H1 (cell line): ENCODE measurements around the gene COQ9. TPM values are rescaled to one million over a fixed set of nuclear protein-coding genes. Genes with fewer than 3 reads are reported as not detected.

ENCODE experiments used
- CTCF ChIA-PET: fragments of 300-600 bp; sonication (Branson Sonifier 250); formaldehyde crosslinking; loops from one replicate; lab custom pipeline; 2021; ENCODE audit not compliant: partially characterized antibody; lab: Charles Lee
- POLR2A ChIA-PET: fragments of 300-600 bp; sonication (Branson Sonifier 250); formaldehyde crosslinking; loops from one replicate; lab custom pipeline; 2021; ENCODE audit warnings: inconsistent platforms; ENCODE audit not compliant: partially characterized antibody; lab: Charles Lee
- DNase-seq, 2 experiments: peaks; one replicate each; pipeline versions ENCODE4 v3.0.0 to v3.0.0-alpha.2; 2010 to 2022; ENCODE audit warnings: low spot score in 2 of 2, low read depth in 1 of 2, mixed read lengths in 1 of 2
- FAIRE-seq: peaks from 2 replicates; lab custom pipeline; 2011; peaks lifted over from hg19 to GRCh38; lab: Jason Lieb, UNC
- H2AFZ ChIP-seq: 2 replicates; pipeline ENCODE4 v1.8.1; 2012; ENCODE audit warnings: low read length, inconsistent platforms
- H2AK5ac ChIP-seq: 2 replicates; pipeline ENCODE4 v1.6.1; 2013; ENCODE audit warnings: low read depth, low read length
- H2BK120ac ChIP-seq: replicated peaks from 2 replicates; pipeline ENCODE3; 2013; ENCODE audit warnings: low read depth, low read length, inconsistent platforms
- H2BK12ac ChIP-seq: 2 replicates; pipeline ENCODE4 v1.6.1; 2013; ENCODE audit warnings: low read depth, low read length
- H2BK15ac ChIP-seq: 2 replicates; pipeline ENCODE4 v1.6.1; 2013; ENCODE audit warnings: low read length
- H2BK20ac ChIP-seq: 2 replicates; pipeline ENCODE4 v1.6.1; 2013; ENCODE audit warnings: low read length
- H2BK5ac ChIP-seq: 2 replicates; pipeline ENCODE4 v1.6.1; 2013; ENCODE audit warnings: low read depth, low read length
- H3K14ac ChIP-seq: 2 replicates; pipeline ENCODE4 v1.6.1; 2013; ENCODE audit warnings: inconsistent platforms; ENCODE audit not compliant: insufficient read length
- H3K18ac ChIP-seq: 2 replicates; pipeline ENCODE4 v1.6.1; 2013; ENCODE audit warnings: low read length; ENCODE audit errors: extremely low read depth
- H3K23ac ChIP-seq: 2 replicates; pipeline ENCODE4 v1.6.1; 2013; ENCODE audit warnings: inconsistent platforms; ENCODE audit not compliant: insufficient read length
- H3K23me2 ChIP-seq: 2 replicates; pipeline ENCODE4 v1.6.1; 2013; ENCODE audit warnings: low read depth, low read length
- H3K27ac ChIP-seq: 2 replicates; pipeline ENCODE4 v1.6.1; 2011; ENCODE audit warnings: low read depth, low read length, inconsistent platforms
- H3K27me3 ChIP-seq, 4 experiments: replicated peaks in 1 of 4; 1 replicate in 1 of 4; 2 replicates in 3 of 4; pipeline versions ENCODE4 v1.6.1 to v1.8.1; 2011 to 2013; ENCODE audit warnings: low read length in 3 of 4, mild to moderate bottlenecking in 3 of 4, inconsistent platforms in 2 of 4, mixed read lengths in 2 of 4, moderate library complexity in 1 of 4; ENCODE audit not compliant: control insufficient read depth in 3 of 4, insufficient read depth in 3 of 4; ENCODE audit errors: extremely low read depth in 1 of 4
- H3K36me3 ChIP-seq, 4 experiments: 2 replicates each; pipeline versions ENCODE4 v1.6.1 to v1.8.1; 2011 to 2013; ENCODE audit warnings: mild to moderate bottlenecking in 4 of 4, low read length in 3 of 4, moderate library complexity in 2 of 4, control low read depth in 1 of 4, inconsistent platforms in 1 of 4; ENCODE audit not compliant: insufficient read depth in 4 of 4, control insufficient read depth in 2 of 4
- H3K4ac ChIP-seq: replicated peaks from 2 replicates; pipeline ENCODE3; 2013; ENCODE audit warnings: low read length, low read depth, mixed read lengths, inconsistent platforms; ENCODE audit not compliant: insufficient read length
- H3K4me1 ChIP-seq, 4 experiments: replicated peaks in 1 of 4; 1 replicate in 1 of 4; 2 replicates in 3 of 4; pipeline versions ENCODE4 v1.6.1 to v1.8.1; 2011 to 2013; ENCODE audit warnings: low read length in 3 of 4, inconsistent platforms in 2 of 4, mixed read lengths in 1 of 4; ENCODE audit not compliant: insufficient read depth in 4 of 4, control insufficient read depth in 3 of 4
- H3K4me2 ChIP-seq, 2 experiments: 2 replicates each; pipeline versions ENCODE4 v1.6.1 to v1.8.1; 2011 to 2013; ENCODE audit warnings: low read depth in 2 of 2, low read length in 2 of 2, control low read depth in 1 of 2, inconsistent platforms in 1 of 2, mild to moderate bottlenecking in 1 of 2; ENCODE audit not compliant: insufficient read depth in 1 of 2
- H3K4me3 ChIP-seq, 4 experiments: fragments of 200-600, 300-600 bp in 1 of 4; sonication (generic), shearing (Covaris generic), sonication (Bioruptor Twin) in 1 of 4; 2 replicates each; pipeline versions ENCODE4 v1.5.1 to v1.8.1; 2011 to 2016; ENCODE audit warnings: low read length in 4 of 4, low read depth in 3 of 4, control low read depth in 2 of 4, inconsistent platforms in 2 of 4, mild to moderate bottlenecking in 2 of 4, mixed read lengths in 1 of 4, moderate library complexity in 1 of 4; ENCODE audit not compliant: insufficient read depth in 2 of 4; ENCODE audit errors: extremely low read depth in 1 of 4
- H3K56ac ChIP-seq: replicated peaks from 2 replicates; pipeline ENCODE3; 2013; ENCODE audit warnings: low read depth, mild to moderate bottlenecking, mixed read lengths, low read length, inconsistent platforms; ENCODE audit not compliant: insufficient read length
- H3K79me1 ChIP-seq: 2 replicates; pipeline ENCODE4 v1.6.1; 2013; ENCODE audit warnings: low read depth, low read length, control low read depth
- H3K79me2 ChIP-seq, 2 experiments: 2 replicates each; pipeline versions ENCODE4 v1.6.1 to v1.8.1; 2012 to 2013; ENCODE audit warnings: low read length in 2 of 2, mild to moderate bottlenecking in 2 of 2, inconsistent platforms in 1 of 2; ENCODE audit not compliant: insufficient read depth in 2 of 2, control insufficient read depth in 1 of 2
- H3K9ac ChIP-seq, 4 experiments: replicated peaks in 1 of 4; 1 replicate in 1 of 4; 2 replicates in 3 of 4; pipeline versions ENCODE4 v1.6.1 to v1.8.1; 2011 to 2013; ENCODE audit warnings: low read depth in 3 of 4, low read length in 3 of 4, control low read depth in 2 of 4, mild to moderate bottlenecking in 2 of 4, moderate library complexity in 2 of 4, inconsistent platforms in 1 of 4; ENCODE audit errors: extremely low read depth in 1 of 4
- H3K9me3 ChIP-seq, 2 experiments: 2 replicates each; pipeline versions ENCODE4 v1.6.1 to v1.8.1; 2012 to 2013; ENCODE audit warnings: mild to moderate bottlenecking in 2 of 2, moderate library complexity in 2 of 2, control low read depth in 1 of 2, inconsistent platforms in 1 of 2, low read depth in 1 of 2, low read length in 1 of 2, mixed read lengths in 1 of 2; ENCODE audit not compliant: insufficient read depth in 2 of 2
- H4K20me1 ChIP-seq, 2 experiments: replicated peaks in 1 of 2; 2 replicates each; pipeline versions ENCODE3 to v1.8.1; 2011 to 2013; ENCODE audit warnings: inconsistent platforms in 2 of 2, low read length in 2 of 2, mild to moderate bottlenecking in 1 of 2; ENCODE audit not compliant: insufficient read depth in 2 of 2, control insufficient read depth in 1 of 2
- H4K5ac ChIP-seq: 2 replicates; pipeline ENCODE4 v1.6.1; 2013; ENCODE audit warnings: low read length, low read depth, mixed read lengths, inconsistent platforms; ENCODE audit not compliant: insufficient read length
- H4K8ac ChIP-seq: 2 replicates; pipeline ENCODE4 v1.8.0; 2013; ENCODE audit warnings: mild to moderate bottlenecking, moderate library complexity, low read length, inconsistent platforms; ENCODE audit not compliant: insufficient read depth; ENCODE audit errors: extremely low read depth
- H4K91ac ChIP-seq: replicated peaks from 2 replicates; pipeline ENCODE3; 2013; ENCODE audit warnings: low read length, mixed read lengths, inconsistent platforms; ENCODE audit not compliant: insufficient read length
- BCL11A ChIP-seq, 2 experiments: IDR thresholded peaks; one replicate each; pipeline ENCODE4 v1.6.1; 2011; ENCODE audit warnings: low read depth in 2 of 2, low read length in 2 of 2, mild to moderate bottlenecking in 2 of 2
- BRCA1 ChIP-seq: IDR thresholded peaks from 2 replicates; pipeline ENCODE4 v1.6.1; 2012; ENCODE audit warnings: low read depth, low read length, improper control_type of control experiment
- CHD2 ChIP-seq: IDR thresholded peaks from 2 replicates; pipeline ENCODE4 v1.6.1; 2012; ENCODE audit warnings: low read length, improper control_type of control experiment
- CREB1 ChIP-seq: IDR thresholded peaks from 2 replicates; pipeline ENCODE4 v1.6.1; 2012; ENCODE audit warnings: inconsistent platforms
- EGR1 ChIP-seq: IDR thresholded peaks from 2 replicates; pipeline ENCODE4 v1.6.1; 2011; ENCODE audit warnings: low read depth, low read length, borderline replicate concordance
- GTF2F1 ChIP-seq: IDR thresholded peaks from 2 replicates; pipeline ENCODE4 v1.6.1; 2012; ENCODE audit warnings: low read depth, low read length, improper control_type of control experiment, borderline replicate concordance
- KDM4A ChIP-seq: IDR thresholded peaks from one replicate; pipeline ENCODE4 v1.7.1; 2012; ENCODE audit warnings: low read depth, mild to moderate bottlenecking, moderate library complexity, low read length, inconsistent platforms; ENCODE audit not compliant: severe bottlenecking
- PHF8 ChIP-seq: fragments of 200-600 bp; sonication (generic); conservative IDR thresholded peaks from 2 replicates; pipeline ENCODE4 v1.7.1; 2012; ENCODE audit warnings: low read depth, mild to moderate bottlenecking, inconsistent platforms, low read length, moderate library complexity
- TEAD4 ChIP-seq: IDR thresholded peaks from 2 replicates; pipeline ENCODE4 v1.6.1; 2012; ENCODE audit warnings: low read depth, low read length, inconsistent platforms, mixed read lengths
- WGBS, 2 experiments: shearing (Covaris generic) in 1 of 2; methylation state at CpG; one replicate each; pipeline versions ENCODE4 v1.1.6 to v1.1.7; 2013 to 2015; ENCODE audit warnings: low lambda C conversion rate in 2 of 2, mixed read lengths in 2 of 2, inconsistent platforms in 1 of 2, low coverage in 1 of 2, missing lambda C conversion rate in 1 of 2; ENCODE audit not compliant: insufficient replicate concordance in 2 of 2, insufficient coverage in 1 of 2, insufficient read length in 1 of 2; ENCODE audit errors: extremely low coverage in 1 of 2, missing lambda C conversion rate in 1 of 2; 5-methylcytosine and 5-hydroxymethylcytosine counted together
- polyA plus RNA-seq, 7 experiments: library from polyadenylated mRNA; depleted of rRNA in 3 of 7; stranded (reverse) in 5 of 7; unstranded in 2 of 7; fragments of >200 nt in 5 of 7; fragments of 200-250 nt in 2 of 7; gene quantifications; 1 replicate in 5 of 7; 2 replicates in 1 of 7; 4 replicates in 1 of 7; pipeline versions ENCODE4 v1.2.1 to v1.2.3, GENCODE V29; 2011 to 2013; ENCODE audit warnings: missing spikeins in 2 of 7, mixed read lengths in 2 of 7
- total RNA-seq: library from RNA; stranded (reverse); fragmentation: NEBNext Ultra II Directional; extraction: Animal tissue kit (Norgen Biotek cat#: 25700); gene quantifications from 2 replicates; pipeline ENCODE4 v1.2.1, GENCODE V29; 2021

COQ9 gene
- total and polyA plus RNA-seq, 2 of the 8 experiments (the other 6 are each of a cell fraction or from before 2014, with no cell fraction given), result 33.3 to 60.3 TPM

GRCh38 chr16:57432505-57432904 is 14.8 kb upstream of the COQ9 start:
- H2BK5ac ChIP-seq, result no peak overlapping the region
- no peak overlapping the region for H3K56ac ChIP-seq
- H4K91ac ChIP-seq, result no peak overlapping the region
- H2BK120ac ChIP-seq, result no peak overlapping the region
- H2AK5ac ChIP-seq, result no peak overlapping the region
- H4K20me1 ChIP-seq, result no peaks in the 10 kb centered on the region
- no peak overlapping the region for H3K14ac ChIP-seq
- H4K5ac ChIP-seq, result no peak overlapping the region
- no peaks in the 10 kb centered on the region for H3K79me1 ChIP-seq
- no peak overlapping the region for H3K23ac ChIP-seq
- H3K23me2 ChIP-seq, result no peaks in the 10 kb centered on the region
- no peak overlapping the region for H2BK20ac ChIP-seq
- no peak overlapping the region for H3K4me3 ChIP-seq
- H3K27me3 ChIP-seq, result no peaks in the 10 kb centered on the region
- ChIA-PET POLR2A (interaction anchor here (1.1 to 1.6 kb wide), 3 partner anchors 10 to 96 kb away, joined by 4 to 6 read pairs (median 4); partner anchors contain the start of genes CIAPIN1 and COQ9), CTCF (interaction anchor here (1.0 to 4.4 kb wide), 4 partner anchors 10 to 109 kb away, joined by 3 to 34 read pairs (median 5); no protein-coding TSS in a partner anchor)
- TF ChIP-seq PHF8 (no peak), CREB1 (no peak), EGR1 (no peak), BRCA1 (no peak), TEAD4 (no peak), CHD2 (no peak), KDM4A (no peak), BCL11A (IDR thresholded peaks at IDR 0.05; ENCODE audit: low read depth in 2 of 2, low read length in 2 of 2) (no peak), GTF2F1 (no peak)
- no peak overlapping the region for H3K9ac ChIP-seq
- no peak overlapping the region for H3K18ac ChIP-seq
- WGBS, 2 experiments, result 94% methylated on average over 2 of the region's 2 CpGs; no CpG with 5 or more reads in 1 of the 2 experiments
- no peak overlapping the region for H2BK15ac ChIP-seq
- no peak overlapping the region for H2BK12ac ChIP-seq
- no peak for FAIRE-seq
- no peak overlapping the region for H3K4ac ChIP-seq
- no peak overlapping the region for H3K27ac ChIP-seq
- H3K9me3 ChIP-seq, result no peaks in the 10 kb centered on the region
- peaks cover 20 to 63% (median 55%) of the 10 kb centered on the region in 4 experiments; a peak in 7 of 8 replicates for H3K36me3 ChIP-seq
- H3K79me2 ChIP-seq, result no peaks in the 10 kb centered on the region
- H4K8ac ChIP-seq, result no peak overlapping the region
- no peaks in the 10 kb centered on the region for H3K4me1 ChIP-seq
- DNase-seq, result no peak
- H2AFZ ChIP-seq, result no peak overlapping the region
- H3K4me2 ChIP-seq, result no peak overlapping the region
